ENCODE data around the gene SPAG6. TPM values are rescaled to one million over a fixed set of nuclear protein-coding genes. Genes with fewer than 3 reads are reported as not detected.
A peak's percentile ranks its signal among the peaks of the same experiment; 100 is the strongest.

The SPAG6 gene
- total RNA-seq, 1 donor from 2014 or later = not detected

DNA sequence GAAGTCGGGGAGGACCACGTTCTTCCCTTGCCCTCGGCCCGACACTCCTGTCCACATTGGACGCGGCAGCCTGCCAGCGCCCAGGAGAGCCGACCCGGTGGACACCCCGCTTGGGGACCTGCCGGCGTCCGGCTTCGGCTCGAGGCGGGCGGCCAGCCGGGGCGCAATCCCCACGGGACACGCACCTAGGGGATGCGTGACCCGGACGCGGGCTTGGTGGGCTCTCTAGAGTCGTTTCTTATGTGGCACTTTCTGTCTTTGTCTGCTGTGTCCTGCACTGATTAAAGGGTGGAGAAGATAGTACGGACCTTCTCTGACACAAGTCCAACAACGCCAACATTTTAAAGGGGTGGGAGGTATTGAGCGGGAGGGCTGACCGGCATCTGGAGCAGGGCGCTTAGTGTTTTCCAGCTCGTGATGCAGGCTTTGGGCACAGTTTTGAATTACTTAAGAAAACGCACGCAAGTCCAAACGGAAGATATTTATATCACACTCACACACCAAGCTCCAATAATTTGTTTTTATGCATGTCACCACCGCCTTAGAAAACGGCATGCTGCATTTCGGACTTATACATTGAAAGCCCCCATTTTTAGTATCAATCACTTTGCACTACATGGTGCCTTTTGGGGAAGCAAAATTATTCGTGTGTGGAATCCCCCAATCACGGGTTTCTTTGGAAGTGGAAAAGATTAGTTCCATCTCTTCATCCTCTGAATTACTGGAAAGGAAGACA is 3.9 kb upstream of the SPAG6 start:
- DNase-seq (ENCODE audit: extremely low spot score, unreplicated experiment) = no peak
- peaks cover 3% of the 10 kb centered on the region for H3K36me3 Mint-ChIP-seq (ENCODE audit: unreplicated experiment)
- peaks cover 80% of the 10 kb centered on the region for H3K27me3 Mint-ChIP-seq (ENCODE audit: unreplicated experiment)
- peak overlapping the region; percentile 75 for H3K4me3 Mint-ChIP-seq (ENCODE audit: unreplicated experiment)
- H3K4me1 Mint-ChIP-seq (ENCODE audit: unreplicated experiment) = peaks cover 12% of the 10 kb centered on the region
- peak overlapping the region; percentile 71 for H3K27ac Mint-ChIP-seq (ENCODE audit: unreplicated experiment)
- no peak for TF ChIP-seq CTCF (IDR thresholded peaks at IDR 0.05)
- no peaks in the 10 kb centered on the region for H3K9me3 Mint-ChIP-seq (ENCODE audit: unreplicated experiment)

DNA sequence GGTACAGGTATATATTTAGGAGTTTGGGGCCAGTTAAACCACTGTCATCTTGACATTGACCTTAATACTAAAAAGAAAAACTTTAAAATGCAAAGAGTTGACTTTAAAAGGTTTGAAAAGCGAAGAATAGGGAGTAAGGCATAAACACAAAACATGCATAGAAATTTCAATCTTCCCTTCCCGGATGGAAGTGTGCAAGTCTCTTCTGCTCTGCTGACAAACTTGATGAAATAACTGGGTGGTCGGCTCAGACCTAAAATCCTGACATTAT is 3.4 kb upstream of the SPAG6 start:
- Mint-ChIP-seq H3K9me3 (ENCODE audit: unreplicated experiment) (no peaks in the 10 kb centered on the region), H3K4me1 (ENCODE audit: unreplicated experiment) (peaks cover 9% of the 10 kb centered on the region), H3K4me3 (ENCODE audit: unreplicated experiment) (peak overlapping the region; percentile 17), H3K27me3 (ENCODE audit: unreplicated experiment) (peaks cover 81% of the 10 kb centered on the region), H3K27ac (ENCODE audit: unreplicated experiment) (no peak overlapping the region), H3K36me3 (ENCODE audit: unreplicated experiment) (peaks cover 3% of the 10 kb centered on the region)
- no peak for TF ChIP-seq CTCF (IDR thresholded peaks at IDR 0.05)
- no peak for DNase-seq (ENCODE audit: extremely low spot score, unreplicated experiment)

GRCh38 chr10:22342421-22342820 is 2.9 kb upstream of the SPAG6 start:
- Mint-ChIP-seq H3K4me1 (ENCODE audit: unreplicated experiment) (peaks cover 6% of the 10 kb centered on the region), H3K9me3 (ENCODE audit: unreplicated experiment) (no peaks in the 10 kb centered on the region), H3K36me3 (ENCODE audit: unreplicated experiment) (peaks cover 3% of the 10 kb centered on the region), H3K27me3 (ENCODE audit: unreplicated experiment) (peaks cover 80% of the 10 kb centered on the region), H3K27ac (ENCODE audit: unreplicated experiment) (no peak overlapping the region), H3K4me3 (ENCODE audit: unreplicated experiment) (no peak overlapping the region)
- no peak for TF ChIP-seq CTCF (IDR thresholded peaks at IDR 0.05)
- DNase-seq (ENCODE audit: extremely low spot score, unreplicated experiment) = no peak

- peaks cover 80% of the 10 kb centered on the region for H3K27me3 Mint-ChIP-seq (ENCODE audit: unreplicated experiment)
- no peaks in the 10 kb centered on the region for H3K9me3 Mint-ChIP-seq (ENCODE audit: unreplicated experiment)
- H3K27ac Mint-ChIP-seq (ENCODE audit: unreplicated experiment) = no peak overlapping the region
- peaks cover 5% of the 10 kb centered on the region for H3K4me1 Mint-ChIP-seq (ENCODE audit: unreplicated experiment)
- peaks cover 1% of the 10 kb centered on the region for H3K36me3 Mint-ChIP-seq (ENCODE audit: unreplicated experiment)
- no peak for DNase-seq (ENCODE audit: extremely low spot score, unreplicated experiment)
- no peak overlapping the region for H3K4me3 Mint-ChIP-seq (ENCODE audit: unreplicated experiment)
- TF ChIP-seq CTCF (IDR thresholded peaks at IDR 0.05) = no peak
Measured at GRCh38 chr10:22343731-22344130, 1.6 kb upstream of the SPAG6 start.

GRCh38 chr10:22344249-22344648 is 1.0 kb upstream of the SPAG6 start:
- H3K27ac Mint-ChIP-seq (ENCODE audit: unreplicated experiment) = no peak overlapping the region
- peaks cover 5% of the 10 kb centered on the region for H3K4me1 Mint-ChIP-seq (ENCODE audit: unreplicated experiment)
- no peak overlapping the region for H3K4me3 Mint-ChIP-seq (ENCODE audit: unreplicated experiment)
- no peaks in the 10 kb centered on the region for H3K9me3 Mint-ChIP-seq (ENCODE audit: unreplicated experiment)
- no peak for DNase-seq (ENCODE audit: extremely low spot score, unreplicated experiment)
- H3K27me3 Mint-ChIP-seq (ENCODE audit: unreplicated experiment) = peaks cover 79% of the 10 kb centered on the region
- peaks cover 1% of the 10 kb centered on the region for H3K36me3 Mint-ChIP-seq (ENCODE audit: unreplicated experiment)
- no peak for TF ChIP-seq CTCF (IDR thresholded peaks at IDR 0.05)
